HG03439 (cell line): ENCODE data around the gene FANK1.
A peak's percentile ranks its signal among the peaks of the same experiment; 100 is the strongest.
"Not testable (repeated sequence)": the region's sequence is repeated elsewhere in the genome, so short reads cannot be mapped to it uniquely, and the experiment has no call there.

ENCODE experiments used
- ATAC-seq: cut with Tn5 transposase; IDR thresholded peaks from one replicate; pipeline ENCODE4 v1.9.1; 2021; ENCODE audit warnings: mild to moderate bottlenecking, moderate library complexity; ENCODE audit not compliant: unreplicated experiment

The FANK1 gene

GRCh38 chr10:125886914-125887512, 9.4 kb upstream of the FANK1 start:
- no peak for ATAC-seq

GRCh38 chr10:125889441-125889840, 6.9 kb upstream of the FANK1 start:
- not testable (repeated sequence) for ATAC-seq

GRCh38 chr10:125892402-125892801, 4.0 kb upstream of the FANK1 start:
- not testable (repeated sequence) for ATAC-seq

GRCh38 chr10:125894176-125894575, 2.2 kb upstream of the FANK1 start:
- not testable (repeated sequence) for ATAC-seq

- peak; percentile 56 for ATAC-seq
Observed at GRCh38 chr10:125895130-125896087, 955 bp upstream of the FANK1 start.

- not testable (repeated sequence) for ATAC-seq
Observed at GRCh38 chr10:125897317-125897716, 953 bp downstream of the FANK1 start.

- ATAC-seq, result not testable (repeated sequence)
Observed at GRCh38 chr10:125900963-125901362, 4.6 kb downstream of the FANK1 start.

GRCh38 chr10:125903135-125903640, 6.8 kb downstream of the FANK1 start:
- not testable (repeated sequence) for ATAC-seq

- ATAC-seq, result not testable (repeated sequence)
Observed at GRCh38 chr10:125905069-125905994, 9.0 kb downstream of the FANK1 start.

GRCh38 chr10:125907598-125907997, 11.2 kb downstream of the FANK1 start:
- ATAC-seq, result not testable (repeated sequence)

GRCh38 chr10:125908813-125909212, 12.4 kb downstream of the FANK1 start:
- not testable (repeated sequence) for ATAC-seq

- not testable (repeated sequence) for ATAC-seq
Observed at GRCh38 chr10:125909491-125909890, 13.1 kb downstream of the FANK1 start.

GRCh38 chr10:125911145-125911544, 14.8 kb downstream of the FANK1 start:
- ATAC-seq, result no peak

GRCh38 chr10:125911990-125912389, 15.6 kb downstream of the FANK1 start:
- ATAC-seq, result no peak

GRCh38 chr10:125913277-125913676, 16.9 kb downstream of the FANK1 start:
- not testable (repeated sequence) for ATAC-seq

- ATAC-seq, result no peak
Observed at GRCh38 chr10:125916977-125917376, 20.6 kb downstream of the FANK1 start.

- ATAC-seq, result not testable (repeated sequence)
Observed at GRCh38 chr10:125917704-125918361, 21.5 kb downstream of the FANK1 start.

GRCh38 chr10:125921643-125922306, 25.4 kb downstream of the FANK1 start:
- ATAC-seq, result not testable (repeated sequence)

- no peak for ATAC-seq
Observed at GRCh38 chr10:125925262-125925834, 29.0 kb downstream of the FANK1 start.
